GM12878 (cell line): ENCODE measurements around the gene PPAN.

Experiments used
- CTCF ChIP-seq, 3 experiments: IDR thresholded peaks in 2 of 3; conservative IDR thresholded peaks in 1 of 3; 2 replicates each; pipeline ENCODE4 v1.5.1; 2011; ENCODE audit warnings: low read depth in 3 of 3, low read length in 3 of 3, mild to moderate bottlenecking in 3 of 3, control low read depth in 2 of 3, moderate library complexity in 2 of 3, inconsistent platforms in 1 of 3, mixed read lengths in 1 of 3; ENCODE audit not compliant: control insufficient read depth in 2 of 3, insufficient read depth in 1 of 3; ENCODE audit errors: extremely low read depth in 1 of 3
- FOS ChIP-seq: IDR thresholded peaks from 3 replicates; pipeline ENCODE4 v1.6.1; 2011; ENCODE audit warnings: borderline replicate concordance; ENCODE audit not compliant: insufficient read length; ENCODE audit errors: extremely low read depth
- IKZF1 ChIP-seq: fragments of 450-650 bp; conservative IDR thresholded peaks from 2 replicates; pipeline ENCODE4 v1.6.1; 2017; ENCODE audit warnings: antibody characterized with exemption, mild to moderate bottlenecking
- MYC ChIP-seq: IDR thresholded peaks from 2 replicates; pipeline ENCODE4 v1.6.1; 2011; ENCODE audit warnings: mild to moderate bottlenecking, low read length, moderate library complexity, inconsistent platforms; ENCODE audit not compliant: insufficient read depth, insufficient replicate concordance, insufficient read length, severe bottlenecking
- NR2F1 ChIP-seq: fragments of 450-650 bp; conservative IDR thresholded peaks from 2 replicates; pipeline ENCODE4 v1.6.1; 2017; ENCODE audit warnings: mild to moderate bottlenecking
- PML ChIP-seq: IDR thresholded peaks from 2 replicates; pipeline ENCODE4 v1.6.1; 2012; ENCODE audit warnings: low read length, inconsistent platforms
- RELA ChIP-seq: fragments of 450-650 bp; IDR thresholded peaks from 2 replicates; pipeline ENCODE4 v1.8.0; 2014; ENCODE audit warnings: borderline replicate concordance; ENCODE audit not compliant: partially characterized antibody
- WRNIP1 ChIP-seq: IDR thresholded peaks from 2 replicates; pipeline ENCODE4 v1.6.1; 2011; ENCODE audit warnings: low read depth, low read length, improper control_type of control experiment, borderline replicate concordance
- YY1 ChIP-seq: IDR thresholded peaks from 2 replicates; pipeline ENCODE4 v1.6.1; 2011; ENCODE audit warnings: low read depth, mild to moderate bottlenecking, low read length
- TF ChIP-seq, protein P1 (sequence below): IDR thresholded peaks from 2 replicates; pipeline ENCODE4 v1.6.1; 2011; ENCODE audit warnings: low read depth, low read length, improper control_type of control experiment, borderline replicate concordance
- TF ChIP-seq, protein P2 (sequence below): IDR thresholded peaks from 2 replicates; pipeline ENCODE4 v1.6.1; 2011; ENCODE audit warnings: mild to moderate bottlenecking, low read depth, low read length, moderate library complexity; ENCODE audit not compliant: insufficient replicate concordance
- TF ChIP-seq, protein P3 (sequence below): fragments of 450-650 bp; IDR thresholded peaks from 2 replicates; pipeline ENCODE4 v1.6.1; 2016; ENCODE audit warnings: mild to moderate bottlenecking
- TF ChIP-seq, protein P4 (sequence below): fragments of 450-650 bp; IDR thresholded peaks from 2 replicates; pipeline ENCODE4 v1.6.1; 2017; ENCODE audit warnings: mild to moderate bottlenecking, moderate library complexity

GRCh38 chr19:10133596-10133995 is 27.4 kb downstream of the PPAN start:
- TF ChIP-seq, protein P1, sequence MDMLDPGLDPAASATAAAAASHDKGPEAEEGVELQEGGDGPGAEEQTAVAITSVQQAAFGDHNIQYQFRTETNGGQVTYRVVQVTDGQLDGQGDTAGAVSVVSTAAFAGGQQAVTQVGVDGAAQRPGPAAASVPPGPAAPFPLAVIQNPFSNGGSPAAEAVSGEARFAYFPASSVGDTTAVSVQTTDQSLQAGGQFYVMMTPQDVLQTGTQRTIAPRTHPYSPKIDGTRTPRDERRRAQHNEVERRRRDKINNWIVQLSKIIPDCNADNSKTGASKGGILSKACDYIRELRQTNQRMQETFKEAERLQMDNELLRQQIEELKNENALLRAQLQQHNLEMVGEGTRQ: no peak
- TF ChIP-seq FOS (no peak), RELA (no peak), IKZF1 (no peak), WRNIP1 (no peak), CTCF (IDR thresholded peaks at IDR 0.05 in 2 of 3, conservative IDR thresholded peaks at IDR 0.05 in 1 of 3; ENCODE audit: control insufficient read depth in 2 of 3, extremely low read depth in 1 of 3, insufficient read depth in 1 of 3, low read depth in 3 of 3, low read length in 3 of 3) (no peak), PML (no peak), NR2F1 (no peak), YY1 (no peak), MYC (no peak)
- TF ChIP-seq, protein P2, sequence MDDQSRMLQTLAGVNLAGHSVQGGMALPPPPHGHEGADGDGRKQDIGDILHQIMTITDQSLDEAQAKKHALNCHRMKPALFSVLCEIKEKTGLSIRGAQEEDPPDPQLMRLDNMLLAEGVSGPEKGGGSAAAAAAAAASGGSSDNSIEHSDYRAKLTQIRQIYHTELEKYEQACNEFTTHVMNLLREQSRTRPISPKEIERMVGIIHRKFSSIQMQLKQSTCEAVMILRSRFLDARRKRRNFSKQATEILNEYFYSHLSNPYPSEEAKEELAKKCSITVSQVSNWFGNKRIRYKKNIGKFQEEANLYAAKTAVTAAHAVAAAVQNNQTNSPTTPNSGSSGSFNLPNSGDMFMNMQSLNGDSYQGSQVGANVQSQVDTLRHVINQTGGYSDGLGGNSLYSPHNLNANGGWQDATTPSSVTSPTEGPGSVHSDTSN: no peak
- TF ChIP-seq, protein P3, sequence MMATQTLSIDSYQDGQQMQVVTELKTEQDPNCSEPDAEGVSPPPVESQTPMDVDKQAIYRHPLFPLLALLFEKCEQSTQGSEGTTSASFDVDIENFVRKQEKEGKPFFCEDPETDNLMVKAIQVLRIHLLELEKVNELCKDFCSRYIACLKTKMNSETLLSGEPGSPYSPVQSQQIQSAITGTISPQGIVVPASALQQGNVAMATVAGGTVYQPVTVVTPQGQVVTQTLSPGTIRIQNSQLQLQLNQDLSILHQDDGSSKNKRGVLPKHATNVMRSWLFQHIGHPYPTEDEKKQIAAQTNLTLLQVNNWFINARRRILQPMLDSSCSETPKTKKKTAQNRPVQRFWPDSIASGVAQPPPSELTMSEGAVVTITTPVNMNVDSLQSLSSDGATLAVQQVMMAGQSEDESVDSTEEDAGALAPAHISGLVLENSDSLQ: no peak
- TF ChIP-seq, protein P4, sequence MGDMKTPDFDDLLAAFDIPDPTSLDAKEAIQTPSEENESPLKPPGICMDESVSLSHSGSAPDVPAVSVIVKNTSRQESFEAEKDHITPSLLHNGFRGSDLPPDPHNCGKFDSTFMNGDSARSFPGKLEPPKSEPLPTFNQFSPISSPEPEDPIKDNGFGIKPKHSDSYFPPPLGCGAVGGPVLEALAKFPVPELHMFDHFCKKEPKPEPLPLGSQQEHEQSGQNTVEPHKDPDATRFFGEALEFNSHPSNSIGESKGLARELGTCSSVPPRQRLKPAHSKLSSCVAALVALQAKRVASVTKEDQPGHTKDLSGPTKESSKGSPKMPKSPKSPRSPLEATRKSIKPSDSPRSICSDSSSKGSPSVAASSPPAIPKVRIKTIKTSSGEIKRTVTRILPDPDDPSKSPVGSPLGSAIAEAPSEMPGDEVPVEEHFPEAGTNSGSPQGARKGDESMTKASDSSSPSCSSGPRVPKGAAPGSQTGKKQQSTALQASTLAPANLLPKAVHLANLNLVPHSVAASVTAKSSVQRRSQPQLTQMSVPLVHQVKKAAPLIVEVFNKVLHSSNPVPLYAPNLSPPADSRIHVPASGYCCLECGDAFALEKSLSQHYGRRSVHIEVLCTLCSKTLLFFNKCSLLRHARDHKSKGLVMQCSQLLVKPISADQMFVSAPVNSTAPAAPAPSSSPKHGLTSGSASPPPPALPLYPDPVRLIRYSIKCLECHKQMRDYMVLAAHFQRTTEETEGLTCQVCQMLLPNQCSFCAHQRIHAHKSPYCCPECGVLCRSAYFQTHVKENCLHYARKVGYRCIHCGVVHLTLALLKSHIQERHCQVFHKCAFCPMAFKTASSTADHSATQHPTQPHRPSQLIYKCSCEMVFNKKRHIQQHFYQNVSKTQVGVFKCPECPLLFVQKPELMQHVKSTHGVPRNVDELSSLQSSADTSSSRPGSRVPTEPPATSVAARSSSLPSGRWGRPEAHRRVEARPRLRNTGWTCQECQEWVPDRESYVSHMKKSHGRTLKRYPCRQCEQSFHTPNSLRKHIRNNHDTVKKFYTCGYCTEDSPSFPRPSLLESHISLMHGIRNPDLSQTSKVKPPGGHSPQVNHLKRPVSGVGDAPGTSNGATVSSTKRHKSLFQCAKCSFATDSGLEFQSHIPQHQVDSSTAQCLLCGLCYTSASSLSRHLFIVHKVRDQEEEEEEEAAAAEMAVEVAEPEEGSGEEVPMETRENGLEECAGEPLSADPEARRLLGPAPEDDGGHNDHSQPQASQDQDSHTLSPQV: no peak
